Transverse colon (tissue), 4 donors: ENCODE results near the gene TRAM2.

Experiments used
- EP300 ChIP-seq: sonication (generic); formaldehyde crosslinking; IDR thresholded peaks from one replicate; pipeline ENCODE4 v1.6.1; 2017; ENCODE audit warnings: antibody characterized with exemption, low read depth
- POLR2A ChIP-seq: fragments of 450-650 bp; IDR thresholded peaks from one replicate; pipeline ENCODE4 v1.6.1; 2016; ENCODE audit warnings: antibody characterized with exemption, mild to moderate bottlenecking, moderate library complexity
- POLR2AphosphoS5 ChIP-seq, 3 donors: sonication (generic); formaldehyde crosslinking; IDR thresholded peaks; one replicate each; pipeline ENCODE4 v1.6.1; 2016; ENCODE audit warnings: antibody characterized with exemption in 3 of 3
- TF ChIP-seq, protein P1 (sequence below), 5 experiments: fragments of 200-600 bp in 3 of 5; fragments of 450-650 bp in 2 of 5; sonication (generic) in 3 of 5; IDR thresholded peaks; 1 replicate in 2 of 5; 2 replicates in 3 of 5; pipeline ENCODE4 v1.5.1; 2016 to 2017; ENCODE audit warnings: antibody characterized with exemption in 5 of 5, inconsistent platforms in 3 of 5, mild to moderate bottlenecking in 2 of 5, moderate library complexity in 1 of 5

DNA sequence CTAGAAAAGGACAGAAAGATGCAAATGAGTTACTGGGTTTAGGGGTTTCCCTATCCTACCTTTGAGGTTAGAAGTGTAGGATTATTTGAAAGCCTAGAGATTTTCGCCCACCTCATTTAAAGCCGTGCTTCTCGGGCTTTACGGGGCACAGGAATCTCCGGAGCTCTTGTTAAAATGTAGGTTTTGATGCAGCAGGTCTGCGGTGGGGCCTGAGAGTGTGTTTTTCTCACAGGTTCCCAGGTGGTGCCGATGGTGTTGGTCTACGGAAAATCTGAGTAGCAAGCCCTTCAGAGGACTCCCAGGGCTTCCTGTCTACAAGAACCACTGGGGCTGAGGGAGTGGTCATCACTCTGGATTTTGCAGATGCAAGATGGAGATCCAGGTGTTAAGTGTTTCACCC lies 47.5 kb downstream of the TRAM2 start:
- TF ChIP-seq POLR2A (no peak), EP300 (no peak), POLR2AphosphoS5 (IDR thresholded peaks at IDR 0.05) (no peak)
- TF ChIP-seq, protein P1, sequence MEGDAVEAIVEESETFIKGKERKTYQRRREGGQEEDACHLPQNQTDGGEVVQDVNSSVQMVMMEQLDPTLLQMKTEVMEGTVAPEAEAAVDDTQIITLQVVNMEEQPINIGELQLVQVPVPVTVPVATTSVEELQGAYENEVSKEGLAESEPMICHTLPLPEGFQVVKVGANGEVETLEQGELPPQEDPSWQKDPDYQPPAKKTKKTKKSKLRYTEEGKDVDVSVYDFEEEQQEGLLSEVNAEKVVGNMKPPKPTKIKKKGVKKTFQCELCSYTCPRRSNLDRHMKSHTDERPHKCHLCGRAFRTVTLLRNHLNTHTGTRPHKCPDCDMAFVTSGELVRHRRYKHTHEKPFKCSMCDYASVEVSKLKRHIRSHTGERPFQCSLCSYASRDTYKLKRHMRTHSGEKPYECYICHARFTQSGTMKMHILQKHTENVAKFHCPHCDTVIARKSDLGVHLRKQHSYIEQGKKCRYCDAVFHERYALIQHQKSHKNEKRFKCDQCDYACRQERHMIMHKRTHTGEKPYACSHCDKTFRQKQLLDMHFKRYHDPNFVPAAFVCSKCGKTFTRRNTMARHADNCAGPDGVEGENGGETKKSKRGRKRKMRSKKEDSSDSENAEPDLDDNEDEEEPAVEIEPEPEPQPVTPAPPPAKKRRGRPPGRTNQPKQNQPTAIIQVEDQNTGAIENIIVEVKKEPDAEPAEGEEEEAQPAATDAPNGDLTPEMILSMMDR (IDR thresholded peaks at IDR 0.05) = no peak
